ENCODE results near the gene MUC4. TPM values are rescaled to one million over a fixed set of nuclear protein-coding genes. Genes with fewer than 3 reads are reported as not detected.

Gene MUC4
- total and polyA plus RNA-seq, 5 donors = 0.02 to 0.12 TPM; not detected in 3

- no peak overlapping the region for H3K4me3 ChIP-seq (ENCODE audit: low read length)
- no peak overlapping the region for H3K27ac ChIP-seq (ENCODE audit: low read length)
- 89% methylated on average over 5 of the region's 5 CpGs for WGBS
- no peak for ATAC-seq
- no peak for DNase-seq
- H3K27me3 ChIP-seq (ENCODE audit: control insufficient read depth, insufficient read depth) = no peaks in the 10 kb centered on the region
- H3K4me1 ChIP-seq (ENCODE audit: control insufficient read depth, insufficient read depth, low read length) = peaks cover 5% of the 10 kb centered on the region
- intact Hi-C loops (cut with DNase I) = no loop called here
- no peaks in the 10 kb centered on the region for H3K9me3 ChIP-seq (ENCODE audit: control insufficient read depth, low read length)
Measured at GRCh38 chr3:195700319-195700718, 111.4 kb downstream of the MUC4 start.

GRCh38 chr3:195699860-195700259 lies 111.9 kb downstream of the MUC4 start:
- intact Hi-C loops (cut with DNase I) = no loop called here
- Histone ChIP-seq H3K27me3 (ENCODE audit: control insufficient read depth, insufficient read depth) (no peaks in the 10 kb centered on the region), H3K4me3 (ENCODE audit: low read length) (no peak overlapping the region), H3K4me1 (ENCODE audit: control insufficient read depth, insufficient read depth, low read length) (peaks cover 5% of the 10 kb centered on the region), H3K27ac (ENCODE audit: low read length) (no peak overlapping the region), H3K9me3 (ENCODE audit: control insufficient read depth, low read length) (no peaks in the 10 kb centered on the region)
- DNase-seq = no peak
- 75% methylated on average over 6 of the region's 6 CpGs for WGBS
- peak in 1 of 2 donors; percentile 32 for ATAC-seq

DNA sequence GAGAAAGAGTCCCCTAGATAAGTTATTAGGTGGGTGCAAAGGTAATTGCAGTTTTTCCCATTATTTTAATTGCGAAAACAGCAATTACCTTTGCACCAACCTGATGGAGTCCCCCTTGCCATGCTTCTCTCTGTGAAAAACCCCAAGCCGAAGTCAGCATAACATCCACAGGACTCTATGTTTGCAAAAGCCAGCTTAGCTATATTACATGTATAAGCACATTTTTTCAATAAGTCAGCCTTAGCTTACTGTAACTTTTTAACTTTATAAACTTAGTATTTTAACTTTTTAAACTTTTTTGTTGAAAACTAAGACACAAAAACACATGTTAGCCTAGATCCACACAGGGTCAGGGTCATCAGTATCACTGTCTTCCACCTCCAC lies 112.3 kb downstream of the MUC4 start:
- H3K4me3 ChIP-seq (ENCODE audit: low read length) = no peak overlapping the region
- WGBS = 91% methylated on average over 2 of the region's 2 CpGs
- intact Hi-C loops (cut with DNase I) = no loop called here
- H3K4me1 ChIP-seq (ENCODE audit: control insufficient read depth, insufficient read depth, low read length) = peaks cover 5% of the 10 kb centered on the region
- H3K27me3 ChIP-seq (ENCODE audit: control insufficient read depth, insufficient read depth) = no peaks in the 10 kb centered on the region
- ATAC-seq (no peak), DNase-seq (no peak)
- H3K9me3 ChIP-seq (ENCODE audit: control insufficient read depth, low read length) = no peaks in the 10 kb centered on the region
- H3K27ac ChIP-seq (ENCODE audit: low read length) = no peak overlapping the region

GRCh38 chr3:195698647-195699387 lies 112.9 kb downstream of the MUC4 start:
- Histone ChIP-seq H3K4me1 (ENCODE audit: control insufficient read depth, insufficient read depth, low read length) (peaks cover 5% of the 10 kb centered on the region), H3K27me3 (ENCODE audit: control insufficient read depth, insufficient read depth) (no peaks in the 10 kb centered on the region), H3K4me3 (ENCODE audit: low read length) (no peak overlapping the region), H3K27ac (ENCODE audit: low read length) (no peak overlapping the region), H3K9me3 (ENCODE audit: control insufficient read depth, low read length) (no peaks in the 10 kb centered on the region)
- ATAC-seq (no peak), DNase-seq (no peak)
- intact Hi-C loops (cut with DNase I) = no loop called here
- WGBS = 66% methylated on average over 5 of the region's 5 CpGs

DNA sequence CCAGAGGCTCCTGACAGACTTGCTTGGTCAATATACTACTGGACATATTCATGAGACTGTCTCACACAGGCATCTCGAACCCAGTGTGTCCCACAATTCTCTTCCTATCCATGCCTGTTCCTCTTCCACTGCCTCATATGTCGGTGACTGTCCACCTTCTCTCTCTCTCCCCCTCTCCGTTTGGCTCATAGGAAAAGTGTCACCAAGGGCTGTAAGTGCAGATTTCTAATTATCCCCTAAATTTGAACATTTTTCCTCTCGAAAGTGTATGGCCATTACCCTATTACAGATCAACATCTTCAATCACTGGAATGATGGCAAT lies 113.4 kb downstream of the MUC4 start:
- DNase-seq (no peak), ATAC-seq (no peak)
- intact Hi-C loops (cut with DNase I) = no loop called here
- H3K27me3 ChIP-seq (ENCODE audit: control insufficient read depth, insufficient read depth) = no peaks in the 10 kb centered on the region
- H3K4me1 ChIP-seq (ENCODE audit: control insufficient read depth, insufficient read depth, low read length) = peaks cover 5% of the 10 kb centered on the region
- WGBS = 85% methylated on average over 4 of the region's 4 CpGs
- H3K4me3 ChIP-seq (ENCODE audit: low read length) = no peak overlapping the region
- H3K27ac ChIP-seq (ENCODE audit: low read length) = no peak overlapping the region
- no peaks in the 10 kb centered on the region for H3K9me3 ChIP-seq (ENCODE audit: control insufficient read depth, low read length)

DNA sequence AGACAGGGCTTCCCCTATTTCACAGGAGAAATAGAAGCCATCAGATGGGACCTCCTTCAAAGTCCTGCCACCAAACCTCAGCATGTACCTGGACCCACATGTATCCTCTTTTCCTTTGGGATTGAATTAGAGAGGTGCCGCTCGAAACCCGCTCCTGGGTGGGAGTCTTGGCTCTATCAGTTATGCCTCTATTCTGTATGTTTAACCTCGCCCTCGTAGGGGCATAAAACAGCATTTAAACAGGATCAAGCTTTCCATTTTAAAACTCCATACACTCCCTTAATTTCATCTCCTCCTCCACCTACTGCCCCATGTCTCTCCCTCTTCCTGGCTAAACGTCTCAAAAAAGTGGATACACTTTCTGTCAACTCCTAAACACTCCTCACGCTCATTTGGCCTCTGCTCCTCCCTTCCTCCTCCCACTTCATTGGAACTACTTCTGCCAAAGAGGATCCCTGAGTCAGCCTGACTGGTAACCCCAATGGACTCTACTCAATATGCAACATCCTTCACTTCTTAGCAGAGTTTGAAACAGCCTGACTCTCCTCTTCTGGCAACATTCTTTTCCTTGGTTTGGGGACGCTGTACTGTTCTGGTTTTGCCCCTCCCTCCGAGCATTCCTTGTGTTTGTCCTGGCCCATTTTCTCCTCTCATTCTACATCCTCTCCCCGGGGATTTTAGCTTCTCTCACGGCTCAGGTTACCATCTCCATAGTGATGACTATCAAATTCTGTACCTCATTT lies 114.0 kb downstream of the MUC4 start:
- WGBS = 60% methylated on average over 11 of the region's 11 CpGs
- H3K27me3 ChIP-seq (ENCODE audit: control insufficient read depth, insufficient read depth) = no peaks in the 10 kb centered on the region
- H3K9me3 ChIP-seq (ENCODE audit: control insufficient read depth, low read length) = no peaks in the 10 kb centered on the region
- peaks cover 5% of the 10 kb centered on the region for H3K4me1 ChIP-seq (ENCODE audit: control insufficient read depth, insufficient read depth, low read length)
- ATAC-seq (peak; percentile 37 to 58), DNase-seq (no peak)
- intact Hi-C loops (cut with DNase I) = no loop called here
- H3K27ac ChIP-seq (ENCODE audit: low read length) = no peak overlapping the region
- no peak overlapping the region for H3K4me3 ChIP-seq (ENCODE audit: low read length)

Small RNA genes lying within 50 kb of the gene (microRNA-seq; reads per million reads assigned to microRNA genes)
- 0 to 0.84 reads per million in 2 donors for gene MIR570

Other genes starting within 250 kb of the MUC4 start
- 10 to 100 TPM; 31.8 to 45.9 (median 40.8) TPM for gene APOD, start 228.0 kb downstream of the MUC4 start, total RNA-seq
- gene APOD, start 228.0 kb downstream of the MUC4 start, polyA plus RNA-seq = 174 TPM
- gene MUC20, start 91.0 kb downstream of the MUC4 start, total RNA-seq = 1 to 10 TPM in 3 of 4 donors, under 1 TPM in 1; 0.86 to 4.8 (median 1.9) TPM
- gene MUC20, start 91.0 kb downstream of the MUC4 start, polyA plus RNA-seq = 1.7 TPM
- 100 to 1,000 TPM in 1 of 4 donors, 10 to 100 TPM in 3; 74.7 to 162 (median 84.2) TPM for gene TNK2, start 96.6 kb upstream of the MUC4 start, total RNA-seq
- gene TNK2, start 96.6 kb upstream of the MUC4 start, polyA plus RNA-seq = 40.1 TPM